ENCODE measurements around the gene ZMYND8.

DNA sequence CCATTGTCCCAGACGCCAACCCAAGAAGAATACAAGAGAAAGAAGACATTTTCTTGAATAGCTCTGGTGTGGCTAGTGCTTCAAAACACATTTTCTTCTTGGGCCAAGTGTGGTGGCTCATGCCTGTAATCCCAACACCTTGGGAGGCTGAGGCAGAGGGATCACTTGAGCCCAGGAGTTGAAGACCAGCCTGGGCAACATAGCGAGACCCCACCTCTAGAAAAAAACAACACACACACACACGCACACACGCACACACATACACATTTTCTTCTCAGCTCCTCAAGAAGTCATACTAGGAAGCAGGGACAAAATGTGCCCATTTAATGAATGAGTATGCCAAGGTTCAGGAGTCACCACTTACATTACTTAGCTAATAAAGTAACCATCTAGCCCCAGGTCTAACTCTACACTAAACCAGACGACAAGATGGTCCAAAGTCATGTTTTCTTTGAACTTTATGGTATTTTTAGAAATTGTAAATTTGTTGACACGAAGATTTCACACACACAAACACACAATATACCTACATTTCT is 68.8 kb downstream of the ZMYND8 start:
- TF ChIP-seq POLR2A (IDR thresholded peaks at IDR 0.05) (no peak), POLR2AphosphoS5 (IDR thresholded peaks at IDR 0.05) (no peak), EP300 (IDR thresholded peaks at IDR 0.05; ENCODE audit: low read depth) (no peak)
- TF ChIP-seq, protein P1, sequence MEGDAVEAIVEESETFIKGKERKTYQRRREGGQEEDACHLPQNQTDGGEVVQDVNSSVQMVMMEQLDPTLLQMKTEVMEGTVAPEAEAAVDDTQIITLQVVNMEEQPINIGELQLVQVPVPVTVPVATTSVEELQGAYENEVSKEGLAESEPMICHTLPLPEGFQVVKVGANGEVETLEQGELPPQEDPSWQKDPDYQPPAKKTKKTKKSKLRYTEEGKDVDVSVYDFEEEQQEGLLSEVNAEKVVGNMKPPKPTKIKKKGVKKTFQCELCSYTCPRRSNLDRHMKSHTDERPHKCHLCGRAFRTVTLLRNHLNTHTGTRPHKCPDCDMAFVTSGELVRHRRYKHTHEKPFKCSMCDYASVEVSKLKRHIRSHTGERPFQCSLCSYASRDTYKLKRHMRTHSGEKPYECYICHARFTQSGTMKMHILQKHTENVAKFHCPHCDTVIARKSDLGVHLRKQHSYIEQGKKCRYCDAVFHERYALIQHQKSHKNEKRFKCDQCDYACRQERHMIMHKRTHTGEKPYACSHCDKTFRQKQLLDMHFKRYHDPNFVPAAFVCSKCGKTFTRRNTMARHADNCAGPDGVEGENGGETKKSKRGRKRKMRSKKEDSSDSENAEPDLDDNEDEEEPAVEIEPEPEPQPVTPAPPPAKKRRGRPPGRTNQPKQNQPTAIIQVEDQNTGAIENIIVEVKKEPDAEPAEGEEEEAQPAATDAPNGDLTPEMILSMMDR (IDR thresholded peaks at IDR 0.05): no peak
